GM19043 (cell line): ENCODE data around the gene ZBTB7A.

ENCODE experiments used
- ATAC-seq: cut with Tn5 transposase; IDR thresholded peaks from one replicate; pipeline ENCODE4 v1.9.1; 2021; ENCODE audit warnings: low read depth; ENCODE audit not compliant: unreplicated experiment

The ZBTB7A gene

DNA sequence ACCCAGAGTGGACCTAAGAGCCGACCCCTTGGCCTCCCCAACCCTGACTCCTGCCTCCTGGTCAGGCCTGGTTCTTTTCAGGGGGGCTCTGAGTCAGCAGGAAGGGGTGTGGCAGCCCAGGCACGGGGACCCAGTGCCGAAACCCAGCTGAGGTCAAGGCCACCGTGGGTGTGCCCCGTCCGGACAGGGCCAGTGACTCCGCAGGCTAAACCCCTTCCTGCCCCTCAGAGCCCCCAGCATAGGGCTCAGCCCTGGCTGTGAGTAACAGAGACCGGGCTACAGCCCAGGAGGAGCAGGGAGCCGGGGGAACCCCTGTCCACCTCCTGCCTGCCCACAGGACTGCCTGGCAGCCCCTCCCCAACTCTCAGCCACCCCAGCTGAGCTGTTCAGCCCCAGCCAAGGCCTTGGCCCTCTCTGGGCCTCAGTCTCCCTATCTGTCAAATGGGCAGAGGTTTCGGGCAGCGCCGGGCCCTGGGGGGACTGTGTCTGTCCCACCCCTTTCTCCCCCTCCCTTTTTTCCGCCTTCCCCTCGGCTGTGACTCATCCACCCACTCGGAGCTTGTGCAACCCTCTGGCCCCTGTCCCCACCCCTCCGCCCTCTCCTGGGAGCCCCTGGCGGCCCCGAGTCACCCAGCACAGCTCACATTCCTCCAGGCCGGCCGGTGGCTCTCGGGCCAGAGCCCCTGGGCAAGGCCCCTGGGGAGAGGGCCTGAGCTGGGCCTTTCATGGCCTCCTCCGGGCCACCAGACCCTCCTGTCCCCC is 8.6 kb downstream of the ZBTB7A start:
- ATAC-seq = no peak

GRCh38 chr19:4055209-4055552 is 11.5 kb downstream of the ZBTB7A start:
- no peak for ATAC-seq

GRCh38 chr19:4054441-4055208 is 12.1 kb downstream of the ZBTB7A start:
- ATAC-seq = no peak

DNA sequence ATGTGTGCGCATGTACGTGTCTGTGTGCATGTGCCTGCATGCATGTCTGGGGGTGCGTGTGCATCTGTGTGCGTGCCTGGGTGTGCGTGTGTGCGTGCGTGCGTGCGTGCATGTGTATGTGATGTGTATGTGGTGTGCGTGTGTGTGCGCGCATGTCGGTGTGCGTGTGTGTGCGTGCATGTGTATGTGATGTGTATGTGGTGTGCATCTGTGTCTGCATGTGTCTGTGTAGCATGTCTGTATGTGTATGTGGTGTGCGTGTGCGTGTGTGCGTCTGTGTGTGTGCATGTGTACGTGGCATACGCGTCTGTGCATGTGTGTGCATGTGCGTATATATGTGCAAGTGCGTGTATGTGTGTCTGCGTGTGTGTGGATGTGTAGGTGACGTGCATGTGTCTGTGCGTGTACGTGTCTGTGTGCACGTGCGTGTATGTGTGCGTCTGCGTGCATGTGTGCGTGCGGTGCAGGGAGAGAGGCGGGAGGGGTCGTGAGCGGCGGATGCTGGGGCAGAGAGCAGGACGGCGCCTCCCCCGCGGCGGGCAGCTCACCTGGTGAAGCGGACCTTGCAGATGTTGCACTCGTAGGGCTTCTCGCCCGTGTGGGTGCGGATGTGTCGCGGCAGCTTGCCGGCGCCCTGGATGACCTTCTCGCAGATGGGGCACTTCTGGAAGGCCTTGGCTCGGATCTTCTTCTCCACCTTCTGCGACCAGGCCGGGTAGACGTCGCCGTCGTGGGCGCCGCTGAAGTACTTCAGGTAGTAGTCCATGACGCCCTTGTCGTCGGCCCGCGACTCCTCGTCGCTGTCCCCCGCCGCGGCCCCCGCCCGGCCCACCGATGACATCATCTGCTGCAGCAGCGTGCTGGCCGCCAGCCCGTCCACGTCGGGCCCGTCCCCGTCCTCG is 13.0 kb downstream of the ZBTB7A start:
- no peak for ATAC-seq

GRCh38 chr19:4052993-4053422 is 13.7 kb downstream of the ZBTB7A start:
- no peak for ATAC-seq

DNA sequence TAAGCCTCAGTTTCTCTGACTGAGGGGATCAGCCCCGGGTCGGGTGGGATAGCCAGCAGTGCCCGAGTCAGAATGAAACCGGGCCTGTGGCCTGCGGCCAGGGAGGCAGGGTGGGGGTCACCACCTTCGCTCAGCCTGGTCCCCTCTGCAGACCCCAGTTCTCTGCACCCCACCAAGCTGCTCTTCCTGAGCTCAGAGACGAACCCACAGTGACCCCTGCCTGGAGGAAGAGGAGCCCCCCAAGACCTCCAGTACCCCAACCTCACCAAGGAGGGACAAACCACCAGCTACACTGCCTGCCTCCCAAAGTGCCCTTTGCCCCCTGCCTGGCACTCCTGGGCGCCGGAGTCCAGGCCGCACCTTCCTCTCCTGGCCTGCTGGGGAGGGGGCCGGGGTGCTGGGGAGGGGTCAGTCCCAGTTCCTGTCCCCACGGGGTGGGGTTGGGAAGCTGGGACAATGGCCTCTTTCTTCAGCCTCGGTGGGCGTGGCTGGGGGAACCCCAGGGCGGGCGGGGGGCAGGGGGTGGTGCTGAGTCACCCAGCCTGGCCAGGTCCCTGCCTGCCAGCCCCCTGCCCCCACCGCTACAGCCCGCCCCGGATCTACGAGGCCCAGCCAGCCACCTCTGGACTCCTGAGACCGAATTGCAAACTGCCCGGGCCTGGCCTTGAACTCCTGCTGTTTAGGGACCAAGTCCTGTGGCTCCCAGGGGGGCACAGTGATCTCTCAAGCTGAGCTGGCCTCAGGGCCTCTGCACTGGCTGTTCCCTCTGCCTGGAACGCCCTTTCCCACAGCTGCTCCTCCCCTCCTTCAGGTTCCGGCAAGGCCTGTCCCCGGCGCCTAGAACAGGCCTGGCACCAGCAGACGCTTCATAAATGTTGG is 14.3 kb downstream of the ZBTB7A start:
- ATAC-seq = no peak

DNA sequence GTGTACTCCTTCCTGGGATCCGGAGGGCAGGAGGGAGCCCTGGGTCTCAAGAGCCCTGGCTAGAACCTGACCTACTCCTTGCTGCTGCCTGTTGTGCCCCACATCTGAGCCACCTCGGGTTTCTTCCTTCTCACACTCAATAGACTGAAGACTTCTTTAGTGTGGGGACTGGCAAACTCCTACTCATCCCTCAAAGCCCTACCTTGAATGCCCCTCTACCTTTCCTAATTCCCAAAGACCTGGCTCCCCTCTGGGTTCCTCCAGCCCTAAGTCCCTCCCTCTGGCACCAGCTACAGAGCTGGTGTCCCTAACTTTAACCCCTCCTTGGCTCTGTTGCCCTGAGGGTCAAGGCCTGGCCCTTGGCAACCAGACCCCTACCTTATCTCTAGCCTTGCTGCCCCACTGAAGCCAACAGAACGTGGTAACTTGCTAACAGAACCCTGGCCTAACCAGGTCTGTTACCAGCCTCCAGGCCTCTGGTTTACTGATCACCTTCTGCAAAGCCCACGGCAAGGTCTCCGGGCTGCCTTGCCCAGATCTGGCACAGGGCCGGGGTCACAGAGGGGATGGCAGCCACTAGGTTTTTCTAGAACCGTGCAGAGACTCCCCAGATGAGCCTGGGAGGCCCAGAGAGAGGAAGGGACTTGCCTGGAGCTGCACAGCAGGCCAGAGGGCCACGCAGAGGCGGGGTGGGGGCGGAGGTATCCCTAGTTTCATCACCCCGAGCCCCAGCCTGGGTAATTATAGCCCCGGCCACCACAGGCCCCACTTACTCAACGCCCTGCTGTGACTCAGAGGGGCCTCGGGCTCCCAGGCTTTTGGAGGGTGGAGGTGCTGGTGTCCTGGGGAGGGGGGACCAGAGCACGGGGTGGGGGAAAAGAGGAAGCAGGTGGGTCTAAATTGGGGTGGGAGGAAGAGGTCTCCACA is 15.3 kb downstream of the ZBTB7A start:
- ATAC-seq = no peak

DNA sequence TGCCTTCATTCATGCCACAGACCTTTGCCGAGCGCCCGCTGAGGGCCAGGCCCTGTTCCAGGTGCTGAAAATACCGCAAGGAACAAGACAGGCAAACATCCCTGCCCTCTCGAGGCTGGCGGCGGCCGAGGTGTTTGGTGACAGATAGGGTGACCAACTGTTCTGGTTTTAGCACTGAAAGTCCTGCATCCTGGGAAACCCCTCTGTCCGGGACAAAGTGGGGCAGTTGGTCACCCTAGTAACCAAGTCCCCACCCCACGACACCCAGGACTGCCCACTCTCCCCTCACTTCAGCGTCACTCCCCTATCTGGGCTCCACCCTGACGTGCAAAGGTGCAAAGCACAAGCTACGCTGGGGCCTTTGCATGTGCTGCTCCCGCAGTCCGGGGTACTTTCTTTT is 17.3 kb downstream of the ZBTB7A start:
- no peak for ATAC-seq

DNA sequence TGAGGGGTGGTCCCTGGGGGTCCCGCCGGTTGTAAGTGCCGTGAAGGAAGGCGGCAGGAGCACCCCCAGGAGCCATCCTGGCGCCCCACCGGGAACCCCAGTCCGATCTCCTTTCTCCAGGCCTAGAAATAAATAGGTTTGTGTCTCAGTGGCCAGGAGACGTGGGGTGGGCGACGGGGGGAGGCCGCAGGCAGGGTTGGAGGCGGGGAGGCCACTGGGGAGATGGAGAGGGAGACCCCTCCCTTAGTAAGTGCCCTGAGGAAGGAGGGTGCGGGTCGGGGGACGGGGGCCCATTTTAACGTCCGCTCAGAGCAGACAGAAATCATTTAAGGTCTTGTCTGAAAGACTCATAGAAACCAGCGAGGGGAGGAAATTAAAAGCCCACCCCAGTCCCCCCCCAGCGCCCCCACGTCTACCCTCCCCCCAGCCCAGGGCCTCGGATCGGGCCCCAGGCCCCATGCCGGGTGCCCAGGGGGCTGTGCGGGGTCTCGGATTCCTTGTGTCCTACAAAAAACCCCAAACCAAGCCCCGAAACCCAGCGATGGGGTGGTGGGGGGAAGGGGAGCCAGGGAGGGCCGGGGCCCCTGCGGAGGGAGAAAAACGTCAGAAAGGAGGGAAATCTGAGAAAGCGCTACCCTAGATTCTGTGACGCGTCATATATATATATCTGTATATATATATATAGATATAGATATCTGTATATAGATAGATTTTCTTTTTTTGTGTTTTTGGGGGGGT is 19.6 kb downstream of the ZBTB7A start:
- ATAC-seq = no peak

GRCh38 chr19:4046362-4046691 is 20.4 kb downstream of the ZBTB7A start:
- no peak for ATAC-seq

DNA sequence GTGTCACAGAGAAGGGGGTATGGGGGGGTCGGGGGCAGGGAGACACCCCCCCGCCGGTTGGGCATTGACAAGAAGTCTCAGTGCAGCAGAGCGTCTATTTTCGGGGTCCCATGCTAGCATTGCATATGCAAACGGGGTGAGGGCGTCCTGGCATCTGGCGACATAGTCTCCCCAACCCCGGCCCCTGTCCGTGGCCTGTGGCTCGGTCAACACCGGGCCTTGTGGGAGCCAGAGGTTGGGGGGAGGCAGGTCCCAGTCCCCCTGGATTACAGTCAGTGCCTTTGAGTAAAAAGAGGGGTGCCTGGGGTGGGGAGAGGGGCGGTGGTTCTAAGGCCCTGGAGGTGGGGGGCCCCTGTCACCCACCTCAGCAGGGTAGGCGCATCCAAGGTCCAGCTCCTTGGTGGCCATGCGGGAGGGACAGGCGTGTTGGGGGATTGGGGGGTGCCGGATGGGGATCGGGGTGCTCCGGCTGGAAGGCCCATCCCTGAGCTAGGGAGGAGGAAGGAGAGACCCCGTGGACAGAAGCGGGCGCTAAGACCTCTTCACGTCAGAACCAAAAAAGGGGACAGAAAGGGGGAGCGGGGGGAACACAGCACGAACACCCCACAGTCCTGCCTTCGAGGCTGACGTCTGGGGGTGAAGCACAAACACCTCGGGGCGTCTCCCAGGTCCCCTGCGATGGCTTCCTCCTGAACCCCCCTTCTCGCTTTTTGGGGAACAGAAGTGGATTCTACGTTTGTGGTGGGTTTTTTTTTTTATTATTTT is 20.9 kb downstream of the ZBTB7A start:
- no peak for ATAC-seq

DNA sequence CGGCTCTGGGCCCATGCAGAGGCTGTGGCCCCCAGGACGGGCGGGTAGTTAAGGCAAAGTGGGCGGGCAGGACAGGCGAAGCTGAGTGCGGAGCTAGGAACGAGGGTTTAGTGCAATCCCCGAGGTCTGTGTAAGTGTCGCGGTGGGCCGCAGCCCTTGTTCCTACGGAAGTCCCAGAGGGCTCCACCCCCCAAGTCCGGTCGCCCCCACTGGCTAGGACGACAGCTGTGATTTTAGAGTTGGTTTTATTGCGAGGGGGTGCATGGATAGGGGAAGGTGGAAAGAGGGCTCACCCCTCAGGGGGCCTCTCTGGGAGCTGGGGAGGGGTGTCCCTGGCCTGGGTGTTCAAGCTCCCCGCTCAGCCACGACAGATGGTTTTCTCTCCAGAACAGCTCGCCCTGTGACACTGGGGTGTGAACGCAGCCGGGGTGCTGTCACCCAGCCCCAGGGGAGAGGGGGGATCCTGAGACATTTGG is 21.7 kb downstream of the ZBTB7A start:
- no peak for ATAC-seq

DNA sequence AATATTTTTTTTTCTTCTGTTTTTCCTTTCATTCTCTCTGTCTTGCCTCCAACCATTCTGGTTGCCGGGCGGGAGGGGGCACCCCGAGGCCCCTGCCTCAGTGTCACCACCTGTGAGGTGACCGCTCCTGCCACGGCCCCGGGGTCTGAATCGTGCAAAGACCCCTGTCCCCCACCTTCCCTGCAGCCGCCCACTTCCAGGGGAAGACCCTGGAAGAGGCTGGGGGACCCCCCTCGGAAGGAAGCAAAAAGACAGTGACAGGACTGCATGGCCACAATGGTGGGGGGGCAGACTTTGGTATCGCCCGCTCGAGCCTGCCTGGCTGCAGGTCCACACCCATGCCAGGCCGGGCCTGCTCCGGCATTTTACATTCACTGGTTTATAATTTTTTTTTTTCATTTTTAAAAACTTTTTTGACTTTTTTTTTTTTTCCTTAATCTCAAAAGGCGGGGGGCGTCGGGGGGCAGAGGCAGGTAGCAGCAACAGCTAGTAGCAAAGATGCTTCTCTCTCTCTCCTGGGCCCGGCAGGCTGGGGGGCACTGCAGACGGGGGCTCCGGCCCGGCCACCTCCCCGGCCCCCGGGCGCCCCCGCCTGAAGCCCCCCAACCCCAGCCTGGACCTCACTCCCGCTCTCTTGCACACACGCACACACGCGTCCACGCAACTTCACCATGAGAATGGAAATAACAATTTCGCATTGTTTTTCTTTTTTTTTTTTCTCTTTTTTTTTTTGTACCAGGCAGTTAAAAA is 22.6 kb downstream of the ZBTB7A start:
- no peak for ATAC-seq

DNA sequence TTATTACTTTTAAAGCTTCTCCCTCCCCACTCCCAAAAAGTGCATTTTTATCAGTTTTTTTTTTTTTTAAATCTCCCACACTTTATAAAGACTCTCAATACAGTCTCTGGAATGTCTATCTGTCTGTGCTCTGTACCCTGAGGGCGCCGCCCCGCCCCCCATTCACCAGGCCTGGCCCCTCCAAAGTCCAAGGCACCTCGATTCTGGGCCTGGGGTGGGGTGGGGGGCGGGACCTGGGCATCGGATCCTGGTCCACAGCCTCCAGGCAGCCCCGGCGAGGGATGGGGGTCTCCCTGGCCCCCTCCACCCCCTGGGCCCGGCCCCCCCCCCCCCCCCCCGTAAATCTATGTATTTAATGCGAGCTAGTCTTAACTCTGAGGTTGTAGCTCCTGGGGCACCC is 23.3 kb downstream of the ZBTB7A start:
- ATAC-seq = no peak

GRCh38 chr19:4042731-4043082 is 24.0 kb downstream of the ZBTB7A start:
- ATAC-seq = no peak

DNA sequence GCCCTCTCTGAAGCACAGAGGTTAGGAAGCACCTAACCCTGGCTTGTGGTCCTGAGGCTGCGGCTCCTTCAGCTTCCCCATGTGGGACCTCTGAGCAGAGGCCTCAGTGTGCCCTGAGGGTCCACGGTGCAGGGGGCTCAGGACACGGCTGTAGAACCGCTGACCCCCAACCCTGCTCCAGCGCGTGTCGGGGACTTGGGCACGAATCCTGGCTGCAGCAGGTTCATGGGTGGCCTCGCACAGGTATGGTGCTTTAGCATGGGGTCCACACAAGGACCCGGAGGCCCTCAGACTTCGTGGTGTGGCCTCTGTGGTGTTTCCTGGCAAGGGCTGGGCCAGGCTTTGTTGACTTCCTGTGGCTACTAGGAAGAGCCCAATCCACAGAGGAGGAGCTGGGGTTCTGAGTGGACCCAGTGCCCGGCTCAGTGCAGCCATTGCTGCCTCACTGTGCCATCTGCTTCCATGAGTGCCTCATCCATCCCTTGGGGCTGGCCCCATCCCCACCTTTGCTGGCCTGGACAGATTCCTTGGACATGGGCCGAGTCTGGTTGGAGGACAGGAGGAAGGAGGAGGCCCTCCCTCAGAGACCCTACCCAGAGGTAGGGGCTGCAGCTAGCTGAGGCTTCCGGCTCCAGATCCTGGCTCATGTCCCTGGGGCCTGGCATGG is 24.5 kb downstream of the ZBTB7A start:
- ATAC-seq = no peak
